K562 (cell line): ENCODE measurements around the gene FAM89B. TPM values are rescaled to one million over a fixed set of nuclear protein-coding genes. Genes with fewer than 3 reads are reported as not detected.

ENCODE experiments used
- CREB5 ChIP-seq: fragments of 250-450 bp; sonication (Bioruptor Pico); IDR thresholded peaks from 2 replicates; pipeline ENCODE4 v1.5.0; 2020; ENCODE audit warnings: mild to moderate bottlenecking
- CSDE1 ChIP-seq, 2 experiments: fragments of 450-650 bp; IDR thresholded peaks; 2 replicates each; pipeline ENCODE4 v1.6.1; 2016; ENCODE audit warnings: mild to moderate bottlenecking in 1 of 2
- DMBX1 ChIP-seq: fragments of 250-450 bp; sonication (Bioruptor Pico); IDR thresholded peaks from 2 replicates; pipeline ENCODE4 v1.8.0; 2022; ENCODE audit warnings: inconsistent platforms, mild to moderate bottlenecking, moderate library complexity, borderline replicate concordance
- ETS1 ChIP-seq: conservative IDR thresholded peaks from 2 replicates; pipeline ENCODE4 v1.6.1; 2011; ENCODE audit warnings: low read depth, mild to moderate bottlenecking, low read length; ENCODE audit not compliant: control insufficient read depth
- GTF2A2 ChIP-seq: IDR thresholded peaks from 2 replicates; pipeline ENCODE4 v1.6.1; 2016; ENCODE audit warnings: mild to moderate bottlenecking, missing genetic modification characterization, missing compliant biosample characterization
- KLF13 ChIP-seq: fragments of 450-650 bp; IDR thresholded peaks from 2 replicates; pipeline ENCODE4 v1.6.1; 2016; ENCODE audit warnings: missing genetic modification characterization, low read depth, mild to moderate bottlenecking, missing compliant biosample characterization, moderate library complexity, borderline replicate concordance
- MTA2 ChIP-seq: fragments of 450-650 bp; IDR thresholded peaks from 2 replicates; pipeline ENCODE4 v1.6.1; 2016; ENCODE audit warnings: low read depth
- RBFOX2 ChIP-seq: fragments of 200-400 bp; formaldehyde crosslinking; IDR thresholded peaks from 2 replicates; pipeline ENCODE4 v1.6.1; 2017; ENCODE audit warnings: low read depth, mild to moderate bottlenecking, low read length, moderate library complexity
- SFPQ ChIP-seq: fragments of 200-400 bp; formaldehyde crosslinking; IDR thresholded peaks from 2 replicates; pipeline ENCODE4 v1.6.1; 2017; ENCODE audit warnings: mild to moderate bottlenecking, low read depth, low read length, moderate library complexity
- ZBTB40 ChIP-seq, 2 experiments: fragments of 450-650 bp in 1 of 2; sonication (generic) in 1 of 2; formaldehyde crosslinking in 1 of 2; IDR thresholded peaks; 2 replicates each; pipeline versions ENCODE4 v1.7.1 to v1.9.0; 2016 to 2022; ENCODE audit warnings: inconsistent platforms in 1 of 2, mild to moderate bottlenecking in 1 of 2, missing genetic modification reagents in 1 of 2
- ZNF3 ChIP-seq: fragments of 250-450 bp; sonication (Bioruptor Pico); IDR thresholded peaks from 2 replicates; pipeline ENCODE4 v1.5.0; 2021; ENCODE audit warnings: mild to moderate bottlenecking, moderate library complexity
- polyA plus RNA-seq, 8 experiments: library from polyadenylated mRNA; depleted of rRNA in 4 of 8; stranded (reverse) in 5 of 8; unstranded in 3 of 8; fragments of >200 nt; fragmentation: Nextera tagmentation in 2 of 8; fragmentation: Illumina TruSeq in 1 of 8; extraction: Ambion mirVana in 2 of 8; extraction: Trizol in 1 of 8; gene quantifications; 2 replicates each; pipeline versions ENCODE4 v1.2.1 to v1.2.3, GENCODE V29; 2011 to 2014; ENCODE audit warnings: inconsistent platforms in 1 of 8, missing spikeins in 1 of 8
- total RNA-seq, 7 experiments: library from RNA; depleted of rRNA in 6 of 7; stranded (reverse); fragments of >200 nt in 6 of 7; fragmentation: Illumina TruSeq in 2 of 7; extraction: Trizol in 2 of 7; gene quantifications; 2 replicates each; pipeline versions ENCODE4 v1.2.1 to v1.2.3, GENCODE V29; 2011 to 2021; ENCODE audit warnings: low replicate concordance in 1 of 7

The FAM89B gene
- total and polyA plus RNA-seq, 9 of the 15 experiments (the other 6 are each of a cell fraction or from before 2014, with no cell fraction given), result 0.32 to 27.6 (median 11.9) TPM

- TF ChIP-seq ZBTB40 (IDR thresholded peaks at IDR 0.05) (peak; percentile 98), ZBTB40 (CRISPR knock-in tag; IDR thresholded peaks at IDR 0.05) (no peak), SFPQ (no peak), CREB5 (CRISPR knock-in tag) (no peak), GTF2A2 (tag) (no peak), KLF13 (peak; percentile 92), ETS1 (peak; percentile 90; the same call in 1 of the 2 replicates), CSDE1 (IDR thresholded peaks at IDR 0.05) (peak in 1 of 2 experiments; percentile 77; a peak in 1 of 4 replicates), RBFOX2 (peak; percentile 89), MTA2 (no peak), DMBX1 (CRISPR knock-in tag) (no peak), ZNF3 (CRISPR knock-in tag) (no peak)
Measured at GRCh38 chr11:65569973-65570918, 2.1 kb upstream of the FAM89B start, which contains the start of gene ZNRD2 (continued).
